HG03432 (cell line): ENCODE results near the gene ALG5.

Experiments used
- ATAC-seq: cut with Tn5 transposase; IDR thresholded peaks from one replicate; pipeline ENCODE4 v1.9.1; 2021; ENCODE audit warnings: mild to moderate bottlenecking, moderate library complexity; ENCODE audit not compliant: unreplicated experiment

ALG5 gene

GRCh38 chr13:36981156-36981743, 17.9 kb downstream of the ALG5 start:
- ATAC-seq, result peak; percentile 74

DNA sequence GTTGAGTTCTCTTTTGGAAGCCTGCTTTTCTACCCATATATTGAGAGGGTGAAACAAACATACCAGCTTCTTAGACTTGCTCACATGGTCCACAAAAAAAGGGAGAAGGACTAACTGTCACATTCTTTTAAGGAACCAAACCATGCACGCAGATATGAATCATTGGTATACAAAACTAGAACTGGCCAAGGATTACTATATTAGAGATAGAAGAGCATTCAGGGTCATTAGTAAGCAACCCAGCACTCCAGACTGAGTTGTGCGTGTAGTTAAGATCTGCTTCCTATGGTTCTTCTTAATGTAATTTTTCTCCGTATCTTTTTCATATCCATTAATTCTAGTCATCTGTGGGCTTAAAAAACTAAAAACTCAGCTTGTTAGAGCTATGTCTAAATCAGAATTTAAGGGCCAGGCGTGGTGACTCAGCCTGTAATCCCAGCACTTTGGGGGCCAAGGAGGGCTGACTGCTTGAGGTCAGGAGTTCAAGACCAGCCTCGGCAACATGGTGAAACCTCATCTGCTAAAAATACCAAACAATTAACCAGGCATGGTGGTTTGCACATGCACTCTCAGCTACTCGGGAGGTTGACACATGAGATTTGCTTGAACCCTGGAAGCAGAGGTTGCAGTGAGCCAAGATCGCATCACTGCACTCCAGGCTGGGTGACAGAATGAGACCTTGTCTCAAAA, 19.6 kb downstream of the ALG5 start:
- ATAC-seq, result no peak

DNA sequence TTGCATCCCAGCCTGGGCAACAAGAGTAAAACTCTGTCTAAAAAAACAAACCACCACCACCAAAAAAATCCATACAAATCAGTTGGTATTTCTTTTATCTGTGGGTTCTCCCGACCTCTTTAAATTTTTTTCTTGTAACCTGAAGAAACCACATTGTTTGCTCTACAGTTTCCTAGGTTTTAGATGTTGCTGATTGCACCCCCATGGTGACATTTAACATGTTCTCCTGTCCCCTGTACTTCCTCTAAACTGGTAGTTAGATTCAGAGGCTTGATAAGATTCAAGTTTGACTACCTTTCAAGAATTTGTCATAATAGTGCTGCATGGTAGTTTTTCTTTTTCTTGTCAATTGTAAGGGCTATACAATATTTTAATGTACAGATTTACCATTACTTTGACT, 24.0 kb downstream of the ALG5 start:
- ATAC-seq, result no peak

GRCh38 chr13:36973621-36974295, 25.4 kb downstream of the ALG5 start:
- ATAC-seq, result peak; percentile 84

DNA sequence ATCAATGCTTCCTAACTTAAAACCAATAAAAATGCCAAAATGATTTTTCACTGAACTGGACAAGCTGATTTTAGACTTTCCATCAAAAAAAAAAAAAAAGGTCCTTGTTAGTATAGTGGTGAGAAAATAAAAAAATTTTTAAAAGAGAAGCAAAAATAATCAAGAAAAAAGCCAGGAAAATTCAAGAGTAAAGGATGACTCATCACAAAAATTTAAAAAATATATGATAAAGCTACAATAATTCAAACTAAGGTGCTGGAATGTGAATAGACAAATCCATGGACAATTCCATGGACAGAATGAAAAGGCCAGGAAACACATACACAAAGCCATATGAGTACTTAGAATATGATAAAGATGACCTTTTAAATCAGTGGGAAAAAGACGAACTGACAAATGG, 26.1 kb downstream of the ALG5 start:
- ATAC-seq, result no peak

- no peak for ATAC-seq
These were observed 32.7 kb downstream of the ALG5 start for GRCh38 chr13:36966404-36966803.

DNA sequence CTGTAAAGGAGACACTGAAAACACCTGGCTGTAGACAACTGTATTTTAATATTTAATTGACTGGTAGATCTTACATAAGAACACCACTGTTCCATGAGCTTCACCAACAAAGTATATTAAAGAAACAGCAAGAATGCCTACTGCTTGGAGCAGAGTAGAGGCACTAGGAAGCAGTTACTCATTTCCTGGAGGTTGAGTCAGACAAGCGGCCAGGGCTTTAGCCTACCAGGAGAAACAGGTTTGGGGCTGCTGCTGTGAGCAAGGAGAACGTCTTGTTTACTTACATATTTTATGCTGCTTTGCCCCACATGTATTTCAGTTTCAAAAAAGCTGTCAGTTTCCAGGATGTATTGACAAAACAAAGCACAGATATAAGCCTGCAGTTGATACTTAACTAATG, 33.4 kb downstream of the ALG5 start:
- ATAC-seq, result no peak

DNA sequence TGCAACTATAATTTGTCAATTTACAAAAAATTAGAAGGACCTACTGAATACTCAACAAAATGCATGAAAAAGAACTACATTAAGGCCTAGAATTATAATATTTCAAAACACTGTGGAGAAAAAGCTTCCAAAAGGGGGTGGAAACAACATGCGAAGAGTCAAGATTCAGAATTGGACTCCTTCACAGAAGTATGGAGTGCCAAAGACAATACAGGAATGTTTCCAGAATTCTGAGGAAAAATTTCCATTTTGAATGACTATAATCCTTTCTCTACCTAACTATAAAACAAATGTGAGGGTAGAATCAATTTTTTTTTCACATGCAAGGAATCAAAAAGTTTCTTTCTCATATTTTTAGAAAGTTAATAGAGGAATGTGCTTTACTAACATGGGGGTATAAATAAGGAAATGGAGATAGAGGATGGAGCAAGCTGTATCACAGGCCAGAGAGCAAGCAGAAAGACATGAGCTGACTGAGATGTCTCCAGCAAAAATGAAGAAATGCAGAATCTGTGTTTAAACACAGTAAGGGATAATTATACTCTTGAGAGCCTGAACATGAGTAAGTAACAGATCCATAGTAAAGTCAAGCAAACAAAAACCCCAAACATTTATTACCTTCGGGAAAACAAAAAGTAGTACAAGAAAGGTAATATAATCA, 39.6 kb downstream of the ALG5 start:
- no peak for ATAC-seq

DNA sequence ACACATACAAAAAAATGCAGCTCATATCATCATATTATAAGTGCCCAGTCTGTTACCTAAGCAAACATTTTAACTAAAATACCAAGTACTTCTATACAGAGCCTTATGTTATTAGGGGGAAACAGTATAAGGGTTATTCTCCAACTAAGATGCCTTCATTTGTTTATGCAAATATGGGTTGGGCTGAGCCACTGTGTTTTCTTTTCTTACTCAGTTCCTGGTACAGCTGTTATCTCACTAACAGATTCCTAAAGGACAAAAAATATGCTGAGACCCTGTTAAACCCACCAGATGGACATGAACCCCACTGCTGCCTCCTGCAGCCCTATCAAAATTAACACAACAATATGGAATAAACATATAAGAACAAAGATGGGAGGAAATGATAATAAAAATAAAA, 44.6 kb downstream of the ALG5 start:
- ATAC-seq, result no peak

DNA sequence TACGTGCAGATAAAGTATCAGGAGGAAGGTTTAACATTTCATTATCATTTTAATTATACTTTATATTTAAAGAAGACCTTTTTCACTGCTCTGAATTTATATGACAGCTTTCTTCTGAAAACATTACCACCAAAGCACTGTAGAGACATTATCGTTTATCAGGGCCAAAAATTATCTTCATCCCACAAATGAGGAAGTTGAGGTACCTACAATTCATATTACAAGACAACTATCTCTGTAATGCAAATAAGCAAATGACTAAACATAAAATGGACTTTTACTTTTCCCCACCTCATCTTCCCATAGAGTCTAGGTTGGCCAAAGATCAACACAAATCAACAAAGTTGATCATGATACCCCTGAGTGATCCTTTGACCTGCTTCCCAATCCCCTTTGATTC, 48.2 kb downstream of the ALG5 start:
- no peak for ATAC-seq

GRCh38 chr13:36950330-36950729, 48.8 kb downstream of the ALG5 start:
- ATAC-seq, result no peak

GRCh38 chr13:36945078-36945477, 54.1 kb downstream of the ALG5 start:
- no peak for ATAC-seq

DNA sequence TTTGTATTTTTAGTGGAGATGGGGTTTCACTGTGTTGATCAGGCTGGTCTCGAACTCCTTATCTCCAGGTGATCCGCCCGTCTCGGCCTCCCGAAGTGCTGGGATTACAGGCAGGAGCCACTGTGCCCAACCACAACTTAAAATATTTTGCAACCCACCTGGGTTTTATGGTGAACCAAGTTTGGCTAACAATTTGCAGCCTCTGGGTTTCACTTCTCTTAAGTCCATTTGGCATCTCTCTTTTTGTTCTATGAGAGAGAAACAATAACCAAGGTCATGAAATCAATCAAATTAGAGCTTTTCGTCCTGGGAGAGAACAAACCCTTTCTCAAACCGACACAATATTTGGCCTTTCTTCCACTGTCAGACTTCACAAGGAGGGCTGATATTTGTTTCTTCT, 73.5 kb downstream of the ALG5 start:
- ATAC-seq, result no peak

GRCh38 chr13:36924001-36924400, 75.1 kb downstream of the ALG5 start:
- ATAC-seq, result no peak

DNA sequence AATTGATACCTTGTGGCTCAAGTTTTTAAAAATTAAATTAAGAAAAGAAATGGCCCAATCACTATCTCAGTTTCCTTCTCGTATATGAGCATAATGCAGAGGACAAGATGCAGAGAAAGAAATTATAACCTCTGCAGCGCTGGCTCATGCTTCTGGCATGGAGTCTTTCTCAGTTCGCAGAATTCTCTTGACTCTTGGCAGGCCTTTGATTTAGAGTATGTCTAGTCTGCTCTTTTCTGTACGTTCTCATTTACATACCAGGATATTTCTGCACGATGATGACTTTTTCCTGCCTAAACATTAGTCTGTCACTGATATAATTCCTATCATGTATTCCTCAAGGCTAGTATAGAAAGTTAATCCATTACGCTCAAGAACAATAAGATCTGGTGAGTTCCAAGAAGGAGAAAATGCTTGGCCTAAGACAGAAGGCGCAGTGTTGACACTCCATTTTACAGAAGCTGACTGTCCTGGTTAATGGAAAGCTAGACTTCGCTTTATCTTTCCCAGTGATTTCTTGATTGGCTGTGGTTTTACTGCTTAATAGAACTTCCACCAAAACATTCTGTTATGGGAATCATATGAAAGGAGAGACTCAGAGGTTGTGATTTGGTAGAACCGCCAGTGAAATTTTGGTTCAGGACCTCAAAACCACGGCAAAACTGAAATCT, 77.4 kb downstream of the ALG5 start:
- no peak for ATAC-seq

DNA sequence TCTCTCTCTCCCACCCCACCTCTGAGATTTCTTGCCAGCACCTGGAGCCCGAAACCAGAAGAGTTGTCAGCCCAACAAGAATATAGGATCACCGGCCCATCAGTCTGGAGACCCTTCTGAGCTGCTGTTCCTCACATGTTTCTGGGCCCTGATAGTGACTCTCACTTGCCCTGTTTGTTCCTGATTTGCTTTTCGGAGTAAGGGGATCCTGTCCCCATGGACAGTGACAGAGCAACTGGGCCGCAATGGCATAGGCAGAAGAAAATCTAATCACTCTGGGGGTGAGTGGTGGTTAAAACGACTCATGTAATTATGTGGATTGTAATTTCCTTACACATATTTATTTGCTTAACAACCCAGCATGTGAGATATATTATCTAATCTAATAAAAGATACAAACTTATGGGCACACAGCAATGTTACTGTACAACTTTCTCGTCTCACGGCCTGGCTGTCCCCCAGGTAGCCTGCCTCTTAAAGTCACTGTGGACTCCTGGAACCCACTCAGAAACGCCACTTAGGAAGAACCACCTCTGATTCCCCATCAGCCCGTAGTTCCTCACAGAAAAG, 78.4 kb downstream of the ALG5 start:
- no peak for ATAC-seq

DNA sequence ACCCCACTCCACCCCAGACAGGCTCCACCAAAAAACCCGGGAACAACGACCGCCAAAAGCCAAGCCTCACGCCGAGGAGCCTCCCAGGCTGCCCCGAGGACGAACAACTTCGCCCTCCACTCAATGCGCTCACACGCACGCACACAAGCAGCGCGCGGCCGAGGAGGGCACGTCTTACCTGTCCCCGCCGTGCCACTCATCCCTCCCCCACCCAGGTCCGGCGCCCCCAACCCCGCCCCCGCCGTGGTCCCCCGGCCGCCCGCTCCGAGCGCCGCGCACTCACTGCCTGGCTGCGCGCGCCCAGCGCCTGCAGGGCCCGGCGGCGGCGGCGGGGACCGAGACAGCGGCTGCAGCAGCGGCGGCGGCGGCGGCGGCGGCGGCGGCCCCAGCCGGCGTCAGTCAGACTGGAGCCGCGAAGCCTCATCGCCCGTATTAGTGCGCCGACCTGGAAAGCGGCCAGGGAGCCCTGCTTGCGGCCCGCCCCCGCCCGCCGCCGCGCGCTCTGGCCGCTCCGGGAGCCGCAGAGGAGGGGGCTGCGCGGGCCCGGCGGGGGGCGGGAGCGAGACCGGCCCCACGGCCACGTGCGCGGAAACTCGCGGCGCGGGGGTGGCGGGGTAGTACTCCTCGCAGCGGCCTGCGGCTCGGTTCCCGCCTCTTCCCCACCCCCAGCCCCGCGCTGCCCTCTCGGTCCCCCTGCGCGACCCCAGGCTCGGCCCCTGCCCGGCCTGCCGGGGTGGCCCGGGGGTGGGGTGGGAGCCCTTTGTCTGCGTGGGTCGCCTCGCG, 79.1 kb downstream of the ALG5 start, which contains the start of gene SMAD9:
SMAD9 (minus strand) TSS at position 406 of the 783 bp plus-strand sequence. CDS start 40,549 bp downstream, outside the sequence.
- peak; percentile 74 for ATAC-seq

DNA sequence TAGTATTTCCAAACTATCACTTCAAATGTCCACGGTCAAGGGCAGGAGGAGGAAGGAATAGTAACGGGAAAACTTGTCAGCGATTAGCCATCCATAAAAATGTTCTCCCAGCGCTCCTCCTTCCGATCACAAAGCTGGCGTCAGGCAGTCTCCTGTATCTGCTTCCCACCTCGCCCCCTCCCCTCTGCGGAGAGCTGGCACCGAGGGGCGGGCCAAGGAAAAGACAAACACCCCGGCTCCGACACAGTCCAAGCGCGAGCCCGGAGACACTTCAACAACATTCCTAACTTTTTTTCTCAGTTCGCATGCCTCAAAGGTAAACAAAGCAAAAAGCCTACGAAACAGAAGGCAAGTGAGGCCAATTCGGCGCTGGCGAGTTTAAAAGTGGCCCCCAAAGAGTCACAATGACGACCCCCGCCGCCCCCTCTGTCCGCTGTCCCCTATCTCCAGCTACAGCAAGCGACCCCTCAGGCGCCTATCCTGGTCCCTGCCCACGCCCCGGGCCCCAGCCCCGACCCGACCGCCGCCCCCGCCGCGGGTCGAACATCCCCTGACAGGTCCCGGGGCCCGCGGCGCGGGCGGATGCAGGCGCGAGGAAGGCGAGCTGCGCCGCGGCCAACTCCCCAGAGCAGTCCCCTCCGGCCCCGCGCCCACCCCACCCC, 79.8 kb downstream of the ALG5 start:
- ATAC-seq, result peak; percentile 21
